ENCODE data around the gene SIL1. TPM values are rescaled to one million over a fixed set of nuclear protein-coding genes. Genes with fewer than 3 reads are reported as not detected.
"Not testable (repeated sequence)": the region's sequence is repeated elsewhere in the genome, so short reads cannot be mapped to it uniquely, and the experiment has no call there.

Gene SIL1
- total RNA-seq, 2 donors from 2014 or later, result 41.4 to 42.5 TPM

DNA sequence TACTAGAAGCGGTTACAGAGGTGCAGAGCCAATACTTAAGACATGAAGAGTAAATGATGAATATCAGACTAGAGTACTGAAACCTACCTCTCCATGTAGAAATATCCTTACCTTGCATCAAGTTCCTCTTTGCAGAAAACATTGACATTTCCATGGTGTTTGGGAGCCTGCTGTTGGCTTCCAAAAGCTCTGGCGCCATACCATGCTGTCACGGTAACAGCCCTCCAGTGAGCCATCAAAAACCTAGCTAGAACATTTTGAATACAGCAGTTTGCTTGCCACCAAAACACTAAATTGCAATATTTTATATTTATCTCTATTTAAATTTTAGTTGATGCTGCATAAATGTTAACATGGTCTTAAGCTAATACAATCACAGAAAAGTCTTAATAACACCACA, 179.0 kb downstream of the SIL1 start:
- no peak for ATAC-seq
- intact Hi-C loops (cut with DNase I), result no loop called here
- DNase-seq, result no peak

DNA sequence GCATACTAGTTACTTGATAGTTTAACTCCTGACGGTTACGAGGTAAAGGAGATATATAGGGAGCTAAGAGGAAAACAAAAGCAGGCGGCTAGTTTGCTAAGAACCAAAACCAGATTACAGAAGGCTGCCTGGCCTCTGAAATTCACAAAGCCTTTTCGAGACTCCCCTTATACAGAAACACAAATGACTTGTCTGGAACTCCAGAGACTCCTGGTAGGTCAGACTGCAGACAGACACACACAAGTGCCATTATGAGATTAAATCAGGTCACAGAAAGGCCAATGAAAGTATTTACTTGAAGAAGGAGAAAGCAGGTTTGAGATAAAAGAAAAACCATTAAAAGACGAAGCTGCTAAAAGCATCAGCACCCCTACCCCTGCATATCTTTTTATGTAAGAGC, 180.5 kb downstream of the SIL1 start:
- DNase-seq (no peak), ATAC-seq (no peak)
- intact Hi-C loops (cut with DNase I), result no loop called here

DNA sequence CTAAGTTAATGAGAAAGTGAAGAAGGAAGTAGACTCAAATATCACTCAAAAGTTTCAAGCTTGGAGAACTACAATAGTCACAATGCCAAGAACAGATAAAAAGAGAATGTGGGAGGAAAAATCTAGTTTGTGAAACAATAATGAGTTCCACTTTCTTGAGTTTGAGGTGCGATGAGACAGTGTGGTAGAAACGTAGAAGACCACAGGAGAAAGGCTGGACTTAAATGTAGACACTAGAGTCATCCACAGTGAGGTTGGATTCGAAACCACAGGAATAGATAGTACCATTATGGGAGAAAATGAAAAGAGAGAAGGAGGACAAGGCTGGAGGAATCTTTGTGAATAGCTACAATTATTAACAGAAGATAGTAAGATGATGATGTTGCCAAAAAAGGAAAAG, 182.0 kb downstream of the SIL1 start:
- ATAC-seq, result no peak
- DNase-seq, result no peak
- intact Hi-C loops (cut with DNase I), result no loop called here

DNA sequence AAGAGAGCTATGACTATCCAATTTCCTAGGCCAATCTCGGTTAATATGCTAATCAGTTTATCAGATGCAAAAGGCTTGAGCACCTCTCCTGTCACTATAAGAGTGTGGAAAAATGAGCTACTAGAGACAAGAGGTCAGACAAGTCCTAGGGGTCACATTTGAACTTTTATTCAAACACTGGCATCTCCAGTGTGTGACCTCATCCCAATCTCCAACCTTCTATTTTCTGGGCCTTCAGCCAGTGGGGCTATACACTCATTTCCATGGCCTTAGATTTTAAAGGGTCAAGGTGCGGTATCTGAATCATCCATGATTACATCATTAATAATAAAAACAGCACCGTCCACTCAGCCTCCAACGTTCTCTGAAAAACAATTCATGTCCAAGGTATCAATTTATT, 183.4 kb downstream of the SIL1 start:
- ATAC-seq, result peak in 1 of 2 donors; percentile 82
- intact Hi-C loops (cut with DNase I), result no loop called here
- no peak for DNase-seq

DNA sequence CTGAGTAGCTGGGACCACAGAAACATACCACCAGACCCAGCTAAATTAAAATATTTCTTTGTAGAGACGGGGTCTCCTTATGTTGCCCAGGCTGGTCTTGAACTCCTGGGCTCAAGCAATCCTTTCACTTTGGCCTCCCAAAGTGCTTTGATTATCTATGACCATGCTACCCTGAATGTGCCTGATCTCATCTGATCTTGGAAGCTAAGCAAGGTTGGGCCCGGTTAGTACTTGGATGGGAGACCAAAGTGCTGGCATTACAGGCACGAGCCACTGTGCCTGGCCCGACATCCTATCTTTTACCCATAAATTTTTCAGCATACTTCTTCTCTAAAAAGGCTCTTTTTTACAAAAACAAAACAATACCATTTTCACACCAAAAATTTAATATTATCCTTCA, 186.0 kb downstream of the SIL1 start:
- no peak for ATAC-seq
- DNase-seq, result no peak
- intact Hi-C loops (cut with DNase I), result no loop called here

DNA sequence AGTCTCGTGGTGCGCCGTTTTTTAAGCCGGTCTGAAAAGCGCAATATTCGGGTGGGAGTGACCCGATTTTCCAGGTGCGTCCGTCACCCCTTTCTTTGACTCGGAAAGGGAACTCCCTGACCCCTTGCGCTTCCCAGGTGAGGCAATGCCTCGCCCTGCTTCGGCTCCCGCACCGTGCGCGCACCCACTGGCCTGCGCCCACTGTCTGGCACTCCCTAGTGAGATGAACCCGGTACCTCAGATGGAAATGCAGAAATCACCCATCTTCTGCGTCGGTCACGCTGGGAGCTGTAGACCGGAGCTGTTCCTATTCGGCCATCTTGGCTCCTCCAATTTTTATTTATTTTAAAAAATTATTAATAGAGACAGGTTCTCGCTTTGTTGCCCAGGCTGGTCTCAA, 187.0 kb downstream of the SIL1 start:
- ATAC-seq; intact Hi-C loops (cut with DNase I): not testable (repeated sequence)

DNA sequence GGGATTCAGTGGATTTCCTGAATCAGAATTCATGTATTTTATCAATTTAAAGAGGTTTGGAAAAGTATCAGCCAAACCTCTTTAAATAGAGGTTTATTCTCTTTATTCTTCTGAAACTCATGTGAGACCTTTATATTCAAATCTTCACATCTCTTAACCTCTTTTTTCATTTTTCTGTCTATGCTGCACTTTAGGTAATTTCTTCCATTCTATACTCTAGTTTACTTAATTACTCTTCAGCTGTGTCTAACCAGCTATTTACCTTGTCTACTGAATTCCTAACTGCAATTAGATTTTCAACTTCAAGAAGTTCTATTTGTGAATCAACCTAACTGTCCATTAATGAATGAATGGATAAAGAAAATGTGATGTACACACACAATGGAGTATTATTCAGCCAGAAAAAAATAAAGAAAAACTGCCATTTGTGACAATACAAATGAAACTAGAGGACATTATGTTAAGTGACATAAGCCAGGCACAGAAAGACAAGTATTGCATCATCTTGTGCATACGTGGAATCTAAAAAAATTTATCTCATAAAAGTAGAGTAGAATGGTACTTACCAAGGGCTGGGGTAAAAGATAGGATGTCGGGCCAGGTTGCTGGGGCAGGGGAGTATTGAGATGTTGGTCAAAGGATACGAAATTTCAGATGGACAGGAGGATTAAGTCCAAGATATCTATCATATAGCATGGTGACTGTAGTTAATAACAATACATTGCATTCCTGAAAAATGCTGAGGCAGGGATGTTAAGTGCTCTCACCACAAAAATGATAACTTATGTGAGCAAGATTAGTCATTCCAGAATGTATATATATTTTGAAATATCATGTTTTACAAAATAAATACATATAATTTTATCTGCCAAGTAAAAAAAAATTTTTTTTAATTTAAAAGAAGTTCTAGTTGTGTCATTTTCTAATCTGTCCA, 193.5 kb downstream of the SIL1 start:
- intact Hi-C loops (cut with DNase I), result no loop called here
- no peak for DNase-seq
- no peak for ATAC-seq

More for the DNA sequence above, 187.0 kb downstream of the SIL1 start:
- not testable (repeated sequence) for DNase-seq

DNA sequence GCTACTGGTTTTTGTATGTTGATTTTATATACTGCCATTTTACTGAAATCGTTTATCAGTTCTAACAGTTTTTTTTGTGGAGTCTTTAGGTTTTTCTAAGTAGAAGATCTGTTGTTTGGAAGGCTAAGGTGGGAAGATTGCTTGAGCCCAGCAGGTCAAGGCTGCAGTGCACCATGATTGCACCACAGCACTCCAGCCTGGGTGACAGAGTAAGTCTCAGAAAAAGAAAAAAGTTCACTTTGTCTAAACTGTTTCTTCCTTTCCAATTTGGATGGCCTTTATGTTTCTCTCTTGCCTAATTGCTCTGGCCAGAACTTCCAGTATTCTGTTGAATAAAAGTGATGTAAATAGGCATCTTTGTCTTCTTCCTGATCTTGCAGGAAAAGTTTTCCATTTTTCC, 198.5 kb downstream of the SIL1 start:
- intact Hi-C loops (cut with DNase I), result no loop called here
- DNase-seq, result no peak
- no peak for ATAC-seq

DNA sequence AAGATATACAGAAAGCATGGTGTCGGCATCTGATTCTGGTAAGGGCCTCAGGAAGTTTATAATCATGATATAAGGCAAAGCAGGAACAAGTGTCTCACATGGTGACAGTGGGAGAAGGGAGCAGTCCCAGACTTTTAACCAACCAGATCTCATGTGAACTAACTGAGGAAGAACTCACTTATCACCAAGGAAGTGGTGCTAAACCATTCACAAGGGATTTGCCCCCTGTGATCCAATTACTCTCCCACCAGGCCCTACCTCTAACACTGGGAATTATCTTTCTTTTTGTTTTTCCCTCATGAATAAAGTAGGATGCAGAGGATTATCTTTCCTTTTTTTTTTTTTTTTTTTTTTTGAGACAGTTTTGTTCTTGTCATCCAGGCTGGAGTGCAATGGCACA, 199.6 kb downstream of the SIL1 start:
- ATAC-seq (no peak), DNase-seq (no peak)
- intact Hi-C loops (cut with DNase I), result no loop called here

DNA sequence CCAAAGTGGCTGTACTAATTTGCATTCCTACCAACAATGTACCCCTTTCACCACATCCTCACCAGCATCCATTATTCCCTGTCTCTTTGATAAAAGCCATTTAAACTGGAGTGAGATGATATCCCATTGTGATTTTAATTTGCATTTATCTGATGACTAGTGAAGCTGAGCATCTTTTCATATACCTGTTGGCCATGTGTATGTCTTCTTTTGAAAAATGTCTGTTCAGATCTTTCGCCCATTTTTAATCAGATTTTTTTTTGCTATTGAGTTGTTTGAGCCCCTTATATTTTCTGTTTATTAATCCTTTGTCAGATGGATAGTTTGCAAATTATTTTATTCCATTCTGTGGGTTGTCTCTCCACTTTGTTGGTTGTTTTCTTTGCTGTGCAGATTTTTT, 202.0 kb downstream of the SIL1 start:
- intact Hi-C loops (cut with DNase I), result no loop called here
- DNase-seq (no peak), ATAC-seq (no peak)

DNA sequence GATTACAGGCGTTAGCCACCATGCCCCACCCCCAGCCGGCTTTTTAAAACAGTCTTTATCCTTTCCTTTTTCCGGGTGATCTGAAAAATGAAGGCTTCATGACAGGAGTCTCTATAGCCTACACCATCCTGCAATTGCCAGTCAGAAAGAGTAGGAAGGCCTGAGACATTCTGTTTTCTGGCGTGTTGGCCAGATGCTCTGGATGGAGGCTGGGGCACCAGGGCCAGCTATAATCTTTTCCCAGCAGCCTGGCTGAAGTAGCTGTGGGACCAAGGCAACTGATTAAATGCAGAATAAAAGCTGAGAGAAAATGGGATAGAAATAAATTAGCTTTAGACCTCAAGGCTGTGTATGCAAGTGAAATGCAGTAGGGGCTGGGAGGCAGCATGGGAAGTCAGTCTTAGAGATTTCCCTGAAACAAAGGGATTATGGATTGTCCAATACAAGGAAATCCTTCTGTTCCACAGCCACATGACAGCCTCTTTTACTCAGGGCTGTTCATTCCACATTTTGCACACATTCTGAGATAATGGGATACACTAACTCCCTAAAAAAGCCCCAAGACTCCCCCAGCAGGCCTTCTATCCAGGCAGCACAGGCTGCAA, 207.1 kb downstream of the SIL1 start:
- DNase-seq (no peak), ATAC-seq (no peak)
- intact Hi-C loops (cut with DNase I), result no loop called here

DNA sequence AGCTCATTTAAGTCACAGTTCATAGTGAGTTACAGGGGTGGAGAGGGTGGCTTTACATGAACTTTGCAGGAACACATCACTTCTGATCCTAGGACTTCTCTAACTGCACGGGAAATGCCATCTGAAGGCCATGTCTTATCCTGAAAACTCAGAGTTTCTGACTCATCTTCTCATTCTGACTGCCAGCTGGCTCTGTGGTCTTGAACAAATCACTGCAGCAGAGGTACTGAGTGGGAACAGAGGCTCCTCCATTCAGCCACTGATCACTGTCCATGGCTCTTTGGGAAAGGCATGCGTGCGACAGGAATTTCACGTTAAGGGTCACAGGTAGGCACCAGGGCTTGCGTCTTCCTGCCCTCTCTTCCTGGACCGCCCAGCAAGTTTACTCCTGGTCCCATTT, 208.4 kb downstream of the SIL1 start:
- ATAC-seq (peak in 1 of 2 donors; percentile 16), DNase-seq (no peak)
- intact Hi-C loops (cut with DNase I), result no loop called here

DNA sequence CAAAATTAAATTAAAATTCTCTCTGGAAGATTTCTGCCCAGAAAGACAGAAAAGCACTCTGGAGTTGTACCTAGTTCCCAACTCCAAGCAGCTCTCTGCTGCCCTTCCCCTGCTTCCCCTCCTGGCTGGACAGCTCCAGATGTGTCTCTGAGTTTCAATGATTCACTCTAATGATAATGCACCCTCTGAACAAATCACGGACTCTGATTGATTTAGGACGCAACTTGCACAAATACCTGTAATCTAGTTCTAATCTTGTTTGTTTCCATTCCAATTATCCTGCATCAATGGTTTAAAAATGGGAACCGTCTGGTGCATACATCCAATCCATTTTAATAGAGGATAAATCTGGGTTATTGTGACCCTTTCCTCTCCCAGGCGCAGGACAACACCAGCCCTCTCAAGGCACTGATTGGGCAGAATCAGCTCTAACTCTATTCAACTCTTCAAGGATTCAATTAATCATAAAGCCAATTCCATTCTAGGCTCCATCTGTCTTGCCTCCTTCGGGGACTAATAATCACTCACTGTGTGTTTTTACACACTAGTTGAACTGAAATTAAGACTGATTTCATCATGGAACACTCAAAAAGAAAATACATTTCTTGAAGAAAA, 211.9 kb downstream of the SIL1 start:
- intact Hi-C loops (cut with DNase I), result no loop called here
- no peak for ATAC-seq

DNA sequence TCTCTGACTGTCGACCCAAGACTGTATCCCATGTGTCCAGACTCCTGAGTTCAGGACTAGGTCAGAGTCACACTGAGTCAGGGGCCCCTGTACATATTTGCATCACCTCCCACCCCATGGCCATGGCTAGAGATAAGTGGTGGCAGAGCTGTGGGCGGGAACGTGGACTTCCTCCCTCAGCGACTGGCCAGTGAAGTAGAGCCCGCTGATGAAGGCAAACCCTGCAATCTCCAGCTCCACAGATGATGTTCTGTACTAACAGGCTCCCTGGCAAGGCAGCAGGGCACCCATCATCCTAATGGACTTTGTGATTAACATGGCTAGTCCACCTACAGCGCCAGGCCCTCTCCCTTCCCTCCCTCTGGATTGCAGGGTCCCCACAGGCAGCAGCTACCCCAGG, 212.5 kb downstream of the SIL1 start:
- DNase-seq (no peak), ATAC-seq (no peak)

More for the DNA sequence above, 211.9 kb downstream of the SIL1 start:
- no peak for DNase-seq

DNA sequence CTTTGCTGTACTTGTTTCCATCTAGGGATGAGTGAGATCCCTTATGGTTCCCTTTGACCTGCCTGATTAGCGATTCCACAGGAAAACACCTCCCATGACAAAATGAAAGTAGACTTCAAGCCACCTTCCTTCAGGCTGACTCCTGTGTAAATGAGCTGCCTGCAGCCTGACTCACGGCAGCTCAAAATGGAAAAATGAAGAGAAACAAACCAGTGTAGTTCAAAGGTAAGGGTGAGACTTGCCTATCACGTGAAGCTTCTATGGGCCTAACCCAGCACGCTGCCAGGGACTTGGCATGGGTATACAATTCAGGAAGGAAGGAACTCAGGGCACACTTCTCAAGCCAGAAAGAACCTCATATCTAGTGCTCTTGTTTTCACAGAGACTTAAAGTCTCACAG, 212.9 kb downstream of the SIL1 start:
- ATAC-seq (no peak), DNase-seq (no peak)
- intact Hi-C loops (cut with DNase I), result no loop called here

More for the DNA sequence above, 212.5 kb downstream of the SIL1 start:
- intact Hi-C loops (cut with DNase I), result no loop called here

DNA sequence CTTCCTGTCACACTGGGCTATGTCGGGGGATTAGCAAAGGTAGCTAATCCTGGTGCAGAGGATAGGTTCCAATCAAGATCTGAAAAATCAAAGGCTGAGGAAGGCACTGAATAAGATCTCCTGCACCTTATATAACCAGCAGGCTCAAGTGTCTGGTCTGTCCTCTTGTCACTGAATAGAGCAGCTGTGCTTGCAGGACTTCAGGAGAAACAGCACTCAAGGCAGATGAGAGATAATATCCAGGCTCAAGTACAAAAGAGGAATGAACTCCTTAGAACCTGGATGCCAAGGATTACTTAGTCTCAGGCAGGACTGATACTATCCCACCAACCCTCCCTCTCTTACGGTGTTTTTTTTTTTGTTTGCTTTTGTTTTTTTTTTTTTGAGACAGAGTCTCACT, 214.2 kb downstream of the SIL1 start:
- no peak for ATAC-seq
- DNase-seq, result no peak
- intact Hi-C loops (cut with DNase I), result no loop called here

DNA sequence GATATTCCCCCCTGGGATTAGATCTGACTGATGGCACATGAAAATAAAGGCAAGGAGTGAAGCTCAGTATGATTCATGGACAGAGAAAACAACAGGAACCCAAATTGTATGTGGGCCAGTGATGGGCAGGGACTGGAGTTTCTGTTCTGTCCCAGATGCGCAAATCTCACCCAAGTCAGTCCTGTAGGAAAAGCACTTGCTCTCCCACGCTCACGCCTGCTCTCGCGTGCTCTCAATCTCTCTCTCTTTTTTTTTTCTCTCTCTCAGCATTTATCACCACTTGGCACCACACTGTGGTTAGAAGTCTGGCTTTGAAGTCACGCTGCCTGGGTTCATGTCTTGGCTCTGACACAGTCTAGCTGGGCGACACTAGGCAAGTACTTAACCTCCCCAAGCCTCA, 216.6 kb downstream of the SIL1 start:
- DNase-seq (no peak), ATAC-seq (peak; percentile 22 to 53)
- intact Hi-C loops (cut with DNase I), result no loop called here

DNA sequence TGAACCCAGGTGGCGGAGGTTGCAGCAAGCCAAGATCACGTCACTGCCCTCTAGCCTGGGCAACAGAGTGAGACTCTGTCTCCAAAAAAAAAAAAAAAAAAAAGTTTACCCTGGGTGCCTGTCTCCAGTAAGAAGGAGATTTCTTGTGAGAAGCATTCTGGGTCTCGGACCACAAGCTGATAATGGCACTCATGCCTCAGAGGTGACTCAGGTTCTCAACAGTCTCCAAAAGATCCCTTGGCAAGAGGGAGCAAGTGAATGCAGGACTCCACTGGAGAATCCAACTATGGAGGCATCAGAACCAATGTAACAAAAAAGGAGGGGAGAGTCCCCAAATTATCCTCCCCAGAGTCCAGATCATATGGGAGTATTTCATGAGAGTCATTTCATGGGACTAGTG, 217.0 kb downstream of the SIL1 start:
- ATAC-seq, result peak in 1 of 2 donors; percentile 51
- no peak for DNase-seq
- intact Hi-C loops (cut with DNase I), result no loop called here

DNA sequence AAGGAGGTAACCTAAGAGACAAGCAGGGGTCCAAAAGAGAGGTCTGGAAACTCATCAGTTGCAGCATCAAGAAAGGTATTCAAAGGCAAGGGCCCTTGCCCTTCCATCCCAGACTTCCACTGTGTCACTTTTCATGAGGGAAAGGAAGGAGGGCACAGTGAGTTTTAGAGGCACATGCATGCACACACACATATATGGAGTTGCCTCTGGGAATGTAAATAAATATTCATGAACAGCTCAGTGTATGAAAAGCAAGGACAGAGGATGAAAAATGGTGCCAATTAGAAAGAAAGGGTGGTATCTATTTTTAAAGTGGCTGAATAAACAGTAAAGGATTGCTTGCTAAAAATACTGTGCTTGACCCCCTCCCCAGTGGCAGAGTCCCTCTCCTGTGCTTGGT, 217.7 kb downstream of the SIL1 start:
- DNase-seq (no peak), ATAC-seq (no peak)

DNA sequence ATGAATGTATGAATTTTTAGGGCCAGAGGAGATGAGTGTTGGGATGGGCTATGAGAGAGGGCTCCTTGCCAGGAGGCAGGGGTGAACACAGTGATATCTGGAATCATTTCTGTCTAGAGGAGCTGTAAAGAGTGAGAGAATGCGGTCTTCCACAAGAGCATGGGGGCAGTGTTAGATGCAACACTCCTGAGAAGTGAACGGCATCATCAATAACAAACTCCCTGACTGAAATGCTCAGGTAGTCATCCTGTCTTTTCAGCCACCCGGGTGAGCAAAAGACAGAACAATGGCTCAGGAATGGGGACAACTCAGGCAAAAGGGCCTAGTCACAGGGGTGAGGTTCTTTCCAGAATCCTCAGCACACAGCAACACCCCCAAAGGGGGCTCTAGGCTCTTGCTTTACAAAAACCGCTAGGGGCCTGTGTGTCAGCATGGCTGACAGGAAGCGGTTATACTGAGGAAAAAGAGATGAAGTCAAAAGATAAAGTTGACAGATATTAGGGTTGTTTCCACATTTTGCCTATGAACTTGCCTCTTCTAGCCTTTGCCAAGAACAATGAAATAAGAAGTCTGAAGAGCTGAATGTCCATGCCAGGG, 218.4 kb downstream of the SIL1 start:
- ATAC-seq, result no peak
- intact Hi-C loops (cut with DNase I), result no loop called here
- DNase-seq, result no peak

More for the DNA sequence above, 217.7 kb downstream of the SIL1 start:
- intact Hi-C loops (cut with DNase I), result no loop called here

All from left cardiac atrium (tissue), 4 donors.